Adrenal gland (tissue), 5 donors: ENCODE measurements around the gene FCHSD2.
A peak's percentile ranks its signal among the peaks of the same experiment; 100 is the strongest.

Experiments
- CTCF ChIP-seq, 6 experiments: fragments of 450-650 bp in 4 of 6; fragments of 200-600 bp in 2 of 6; sonication (generic) in 1 of 6; IDR thresholded peaks; 1 replicate in 5 of 6; 2 replicates in 1 of 6; pipeline versions ENCODE4 v1.5.1 to v1.8.0; 2016 to 2021; ENCODE audit warnings: antibody characterized with exemption in 6 of 6, mild to moderate bottlenecking in 2 of 6, moderate library complexity in 1 of 6
- POLR2A ChIP-seq, 2 donors: fragments of 450-650 bp; IDR thresholded peaks; one replicate each; pipeline ENCODE4 v1.6.1; 2017; ENCODE audit warnings: antibody characterized with exemption in 2 of 2, mild to moderate bottlenecking in 2 of 2, moderate library complexity in 1 of 2
- donor health status: DM: no; HTN: no; CAD: no.

- TF ChIP-seq CTCF (IDR thresholded peaks at IDR 0.05) = peak in 1 of 6 experiments; percentile 11
- TF ChIP-seq POLR2A (IDR thresholded peaks at IDR 0.05) = no peak
Measured at GRCh38 chr11:73168925-73169579, 26.9 kb upstream of the FCHSD2 start.
